ENCODE measurements around the gene PATL2. TPM values are rescaled to one million over a fixed set of nuclear protein-coding genes. Genes with fewer than 3 reads are reported as not detected.
A peak's percentile ranks its signal among the peaks of the same experiment; 100 is the strongest.

Gene PATL2
- total RNA-seq, 1 experiment from 2014 or later = 0.49 TPM

GRCh38 chr15:44715142-44715796 lies 4.1 kb upstream of the PATL2 start:
- CTCF ChIA-PET = no interaction called here
- Histone ChIP-seq H3K36me3 (ENCODE audit: control insufficient read depth, insufficient read depth, low read length) (peaks cover 30% of the 10 kb centered on the region), H3K4me3 (ENCODE audit: low read depth in 2 of 2, low read length in 2 of 2) (no peak overlapping the region), H3K9me3 (ENCODE audit: control insufficient read depth, insufficient read depth, low read depth, low read length) (no peaks in the 10 kb centered on the region), H3K27me3 (ENCODE audit: control insufficient read depth, insufficient read depth, low read length) (no peaks in the 10 kb centered on the region), H3K4me1 (ENCODE audit: control insufficient read depth, insufficient read depth, low read length) (peaks cover 34% of the 10 kb centered on the region), H3K27ac (ENCODE audit: low read length) (peak overlapping the region; percentile 35; the same call in 1 of the 2 replicates)
- intact Hi-C loops (cut with micrococcal nuclease; ENCODE audit: unreplicated experiment) = no loop called here
- no TSS peak for BruUV-seq (replicated peaks)
- TF ChIP-seq, protein P1, sequence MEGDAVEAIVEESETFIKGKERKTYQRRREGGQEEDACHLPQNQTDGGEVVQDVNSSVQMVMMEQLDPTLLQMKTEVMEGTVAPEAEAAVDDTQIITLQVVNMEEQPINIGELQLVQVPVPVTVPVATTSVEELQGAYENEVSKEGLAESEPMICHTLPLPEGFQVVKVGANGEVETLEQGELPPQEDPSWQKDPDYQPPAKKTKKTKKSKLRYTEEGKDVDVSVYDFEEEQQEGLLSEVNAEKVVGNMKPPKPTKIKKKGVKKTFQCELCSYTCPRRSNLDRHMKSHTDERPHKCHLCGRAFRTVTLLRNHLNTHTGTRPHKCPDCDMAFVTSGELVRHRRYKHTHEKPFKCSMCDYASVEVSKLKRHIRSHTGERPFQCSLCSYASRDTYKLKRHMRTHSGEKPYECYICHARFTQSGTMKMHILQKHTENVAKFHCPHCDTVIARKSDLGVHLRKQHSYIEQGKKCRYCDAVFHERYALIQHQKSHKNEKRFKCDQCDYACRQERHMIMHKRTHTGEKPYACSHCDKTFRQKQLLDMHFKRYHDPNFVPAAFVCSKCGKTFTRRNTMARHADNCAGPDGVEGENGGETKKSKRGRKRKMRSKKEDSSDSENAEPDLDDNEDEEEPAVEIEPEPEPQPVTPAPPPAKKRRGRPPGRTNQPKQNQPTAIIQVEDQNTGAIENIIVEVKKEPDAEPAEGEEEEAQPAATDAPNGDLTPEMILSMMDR (IDR thresholded peaks at IDR 0.05) = no peak
- TF ChIP-seq, protein P2, sequence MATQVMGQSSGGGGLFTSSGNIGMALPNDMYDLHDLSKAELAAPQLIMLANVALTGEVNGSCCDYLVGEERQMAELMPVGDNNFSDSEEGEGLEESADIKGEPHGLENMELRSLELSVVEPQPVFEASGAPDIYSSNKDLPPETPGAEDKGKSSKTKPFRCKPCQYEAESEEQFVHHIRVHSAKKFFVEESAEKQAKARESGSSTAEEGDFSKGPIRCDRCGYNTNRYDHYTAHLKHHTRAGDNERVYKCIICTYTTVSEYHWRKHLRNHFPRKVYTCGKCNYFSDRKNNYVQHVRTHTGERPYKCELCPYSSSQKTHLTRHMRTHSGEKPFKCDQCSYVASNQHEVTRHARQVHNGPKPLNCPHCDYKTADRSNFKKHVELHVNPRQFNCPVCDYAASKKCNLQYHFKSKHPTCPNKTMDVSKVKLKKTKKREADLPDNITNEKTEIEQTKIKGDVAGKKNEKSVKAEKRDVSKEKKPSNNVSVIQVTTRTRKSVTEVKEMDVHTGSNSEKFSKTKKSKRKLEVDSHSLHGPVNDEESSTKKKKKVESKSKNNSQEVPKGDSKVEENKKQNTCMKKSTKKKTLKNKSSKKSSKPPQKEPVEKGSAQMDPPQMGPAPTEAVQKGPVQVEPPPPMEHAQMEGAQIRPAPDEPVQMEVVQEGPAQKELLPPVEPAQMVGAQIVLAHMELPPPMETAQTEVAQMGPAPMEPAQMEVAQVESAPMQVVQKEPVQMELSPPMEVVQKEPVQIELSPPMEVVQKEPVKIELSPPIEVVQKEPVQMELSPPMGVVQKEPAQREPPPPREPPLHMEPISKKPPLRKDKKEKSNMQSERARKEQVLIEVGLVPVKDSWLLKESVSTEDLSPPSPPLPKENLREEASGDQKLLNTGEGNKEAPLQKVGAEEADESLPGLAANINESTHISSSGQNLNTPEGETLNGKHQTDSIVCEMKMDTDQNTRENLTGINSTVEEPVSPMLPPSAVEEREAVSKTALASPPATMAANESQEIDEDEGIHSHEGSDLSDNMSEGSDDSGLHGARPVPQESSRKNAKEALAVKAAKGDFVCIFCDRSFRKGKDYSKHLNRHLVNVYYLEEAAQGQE (IDR thresholded peaks at IDR 0.05; ENCODE audit: insufficient read depth in 1 of 2, low read depth in 2 of 2, low read length in 1 of 2) = no peak
- TF ChIP-seq SIN3A (IDR thresholded peaks at IDR 0.05; ENCODE audit: borderline replicate concordance, insufficient read depth, low read depth, low read length) (no peak), TCF7L2 (IDR thresholded peaks at IDR 0.05; ENCODE audit: low read depth, low read length) (no peak), POLR2AphosphoS5 (IDR thresholded peaks at IDR 0.05; ENCODE audit: low read depth, low read length) (no peak)
- DNase-seq (ENCODE audit: low read depth, low spot score) = no peak
- no peak for ATAC-seq
- in situ Hi-C loops (cut with HindIII; ENCODE audit: low pct_unique_long_range_greater_than_20kb, low sequenced_read_pairs) = no loop called here
- POLR2A ChIA-PET = no interaction called here

GRCh38 chr15:44713006-44713966 lies 2.2 kb upstream of the PATL2 start:
- intact Hi-C loops (cut with micrococcal nuclease; ENCODE audit: unreplicated experiment) (no loop called here), in situ Hi-C loops (cut with HindIII; ENCODE audit: low pct_unique_long_range_greater_than_20kb, low sequenced_read_pairs) (no loop called here)
- DNase-seq (ENCODE audit: low read depth, low spot score) (no peak), ATAC-seq (no peak)
- ChIA-PET CTCF (interaction anchor here (0.6 to 2.8 kb wide), 12 partner anchors 8 to 164 kb away, joined by 3 to 44 read pairs (median 4); partner anchors contain the start of genes SPG11 and TRIM69), POLR2A (interaction anchor here (0.7 to 3.8 kb wide), 5 partner anchors 15 to 122 kb away, joined by 4 to 28 read pairs (median 7); partner anchors contain the start of gene SPG11)
- peaks cover 25% of the 10 kb centered on the region for H3K4me1 ChIP-seq (ENCODE audit: control insufficient read depth, insufficient read depth, low read length)
- H3K36me3 ChIP-seq (ENCODE audit: control insufficient read depth, insufficient read depth, low read length) = peaks cover 30% of the 10 kb centered on the region
- H3K27ac ChIP-seq (ENCODE audit: low read length) = peak overlapping the region; percentile 94
- H3K9me3 ChIP-seq (ENCODE audit: control insufficient read depth, insufficient read depth, low read depth, low read length) = no peaks in the 10 kb centered on the region
- H3K27me3 ChIP-seq (ENCODE audit: control insufficient read depth, insufficient read depth, low read length) = no peaks in the 10 kb centered on the region
- no TSS peak for BruUV-seq (replicated peaks)
- H3K4me3 ChIP-seq (ENCODE audit: low read depth in 2 of 2, low read length in 2 of 2) = peak overlapping the region; percentile 76 to 99
- TF ChIP-seq, protein P2 (IDR thresholded peaks at IDR 0.05; ENCODE audit: insufficient read depth in 1 of 2, low read depth in 2 of 2, low read length in 1 of 2) = no peak
- no peak for TF ChIP-seq SIN3A (IDR thresholded peaks at IDR 0.05; ENCODE audit: borderline replicate concordance, insufficient read depth, low read depth, low read length)
- TF ChIP-seq, protein P1 (IDR thresholded peaks at IDR 0.05) = peak; percentile 65

All from Panc1 (cell line).